ENCODE measurements around the gene GLCCI1.
"Not testable (repeated sequence)": the region's sequence is repeated elsewhere in the genome, so short reads cannot be mapped to it uniquely, and the experiment has no call there.

Gene GLCCI1

DNA sequence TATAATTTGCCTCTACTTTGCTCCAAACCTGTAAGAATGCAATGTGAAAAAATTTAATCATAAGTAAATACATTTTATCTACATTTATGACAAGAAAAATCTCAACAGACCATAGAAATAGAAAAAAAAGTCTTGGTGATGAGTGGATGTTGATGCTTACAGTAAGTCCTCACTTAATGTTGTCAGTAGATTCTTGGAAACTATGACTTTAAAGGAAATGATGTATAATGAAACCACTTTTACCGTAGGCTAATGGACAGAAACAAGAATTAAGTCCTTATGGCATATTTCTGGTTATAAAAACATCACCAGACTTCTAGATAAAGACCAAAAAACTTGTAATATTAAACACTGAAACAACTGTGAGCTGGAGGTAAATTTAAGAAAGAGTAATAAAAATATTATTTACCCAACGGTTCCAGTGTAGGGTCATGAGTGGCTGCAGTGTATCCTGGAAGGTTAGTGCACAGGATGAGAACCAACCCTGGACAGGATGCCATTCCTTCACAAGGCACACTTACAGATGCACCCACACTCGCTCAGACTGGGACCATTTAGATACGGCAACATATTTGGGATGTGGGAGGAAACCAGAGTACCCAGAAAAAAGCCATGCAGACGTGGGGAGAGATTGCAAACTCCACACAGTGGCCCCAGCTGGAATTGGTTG lies 76.3 kb downstream of the GLCCI1 start:
- no peak for DNase-seq (ENCODE audit: low read depth in 4 of 4, low spot score in 1 of 4)

DNA sequence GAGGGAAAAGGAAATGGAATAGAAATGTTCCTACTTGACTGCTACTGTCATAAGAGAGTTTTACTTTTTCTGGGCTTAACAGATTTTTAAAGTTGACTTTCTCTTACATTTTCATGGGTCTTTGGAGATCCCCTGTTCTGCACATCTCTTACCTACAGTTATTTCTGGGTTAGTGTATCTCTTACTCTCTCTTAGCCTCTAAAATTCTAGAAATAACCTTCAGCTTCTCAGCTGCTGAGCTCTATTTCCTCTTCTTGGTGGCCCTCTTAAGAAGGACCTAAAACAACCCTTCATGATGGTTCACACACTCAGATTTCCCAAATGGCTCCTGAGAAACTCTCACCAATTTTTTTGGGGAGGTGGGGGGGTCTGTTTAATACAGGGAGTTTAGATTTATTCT lies 79.5 kb downstream of the GLCCI1 start:
- DNase-seq (ENCODE audit: low read depth in 4 of 4, low spot score in 1 of 4), result not testable (repeated sequence)

DNA sequence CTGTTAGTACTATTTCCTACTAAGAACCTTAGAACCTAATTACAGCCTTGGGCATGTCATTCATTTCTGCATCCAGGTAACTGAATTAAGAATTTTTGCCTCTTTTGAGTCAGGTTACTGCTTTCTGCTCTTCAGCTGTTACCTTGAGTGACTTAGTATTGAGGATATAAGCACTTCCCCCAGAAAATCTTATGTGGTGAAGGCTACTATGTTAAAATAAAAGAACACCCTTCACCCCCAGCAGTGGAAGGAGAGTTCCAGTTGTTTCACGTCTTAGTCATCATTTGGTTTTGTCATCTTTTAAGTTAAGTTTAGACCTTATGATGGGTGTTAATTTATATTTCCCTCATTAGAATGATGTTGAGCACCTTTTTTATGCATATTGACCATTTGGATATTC lies 82.8 kb downstream of the GLCCI1 start:
- no peak for DNase-seq (ENCODE audit: low read depth in 4 of 4, low spot score in 1 of 4)

DNA sequence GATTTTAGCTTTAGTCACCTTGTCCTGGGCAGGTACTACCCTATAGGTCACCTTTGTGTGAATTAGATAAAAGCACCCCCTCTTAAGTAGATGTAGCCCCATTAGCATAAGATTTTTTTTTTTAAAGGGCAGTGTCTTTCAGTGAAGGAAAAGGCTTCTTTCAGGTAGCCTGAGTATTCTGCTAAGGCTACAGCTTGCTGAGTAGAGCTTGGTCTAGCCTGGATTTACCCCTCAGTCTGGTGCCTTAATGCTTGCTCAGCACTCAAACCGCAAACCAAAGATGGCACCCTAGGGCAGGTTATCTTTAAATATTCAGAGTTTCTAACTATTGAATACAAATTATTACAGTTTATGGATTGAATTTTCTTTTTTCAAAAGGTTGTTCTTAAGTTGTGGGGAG lies 83.4 kb downstream of the GLCCI1 start:
- no peak for DNase-seq (ENCODE audit: low read depth in 4 of 4, low spot score in 1 of 4)

DNA sequence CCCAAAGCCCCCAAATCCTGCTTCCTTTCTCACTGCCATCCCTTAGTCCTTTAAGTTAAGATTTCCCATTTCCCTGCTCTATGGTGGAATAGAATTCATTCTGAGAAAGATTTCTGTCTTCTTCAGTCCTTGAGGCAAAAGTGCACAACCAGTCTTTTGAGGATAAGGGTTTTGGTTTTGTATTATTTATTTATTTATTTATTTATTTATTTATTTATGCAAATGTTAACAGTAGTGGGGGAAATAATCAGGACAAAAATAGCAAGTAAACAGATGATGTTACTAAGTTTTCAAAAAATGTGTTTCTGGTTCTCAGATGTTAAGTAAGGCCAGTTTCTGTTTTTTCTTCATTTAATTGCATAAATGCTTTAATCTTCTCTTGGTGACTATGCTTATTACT lies 84.2 kb downstream of the GLCCI1 start:
- DNase-seq (ENCODE audit: low read depth in 4 of 4, low spot score in 1 of 4), result no peak

DNA sequence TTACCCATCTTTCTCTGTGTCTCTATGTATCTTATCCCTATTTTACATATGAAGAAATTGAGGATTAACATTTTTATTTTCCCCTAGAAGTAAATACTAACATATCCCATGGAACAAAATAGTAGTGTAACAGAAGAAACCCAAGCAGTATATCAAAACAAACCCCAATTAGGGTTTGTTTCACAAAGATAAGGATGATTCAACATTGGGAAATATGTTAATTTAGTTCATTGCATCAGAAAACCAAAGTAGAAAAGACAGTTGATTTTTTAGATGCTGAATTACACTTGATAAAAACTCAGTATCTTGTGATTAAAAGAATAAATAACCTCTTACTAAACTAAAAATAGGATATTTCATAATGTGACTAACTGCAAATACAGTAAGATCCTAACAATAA lies 87.8 kb downstream of the GLCCI1 start:
- DNase-seq (ENCODE audit: low read depth in 4 of 4, low spot score in 1 of 4), result no peak

DNA sequence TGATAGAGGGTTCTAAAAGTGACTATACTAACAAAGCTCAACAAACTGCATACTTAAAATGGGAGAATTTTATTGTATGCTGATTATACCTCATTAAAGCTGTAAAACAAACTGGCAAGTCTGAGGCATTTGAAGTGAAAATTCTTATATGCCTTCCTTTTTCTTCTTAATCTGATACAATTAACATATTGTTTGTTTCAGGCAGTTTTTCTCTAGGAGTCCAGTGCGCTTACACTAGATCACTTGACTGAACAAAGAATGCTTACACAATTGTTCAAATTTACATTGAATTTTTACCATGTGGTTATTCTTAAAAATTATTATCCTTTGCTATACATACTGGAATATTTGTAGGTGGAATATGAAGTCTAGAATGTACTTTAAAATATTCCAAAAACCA lies 89.0 kb downstream of the GLCCI1 start:
- DNase-seq (ENCODE audit: low read depth in 4 of 4, low spot score in 1 of 4), result no peak

DNA sequence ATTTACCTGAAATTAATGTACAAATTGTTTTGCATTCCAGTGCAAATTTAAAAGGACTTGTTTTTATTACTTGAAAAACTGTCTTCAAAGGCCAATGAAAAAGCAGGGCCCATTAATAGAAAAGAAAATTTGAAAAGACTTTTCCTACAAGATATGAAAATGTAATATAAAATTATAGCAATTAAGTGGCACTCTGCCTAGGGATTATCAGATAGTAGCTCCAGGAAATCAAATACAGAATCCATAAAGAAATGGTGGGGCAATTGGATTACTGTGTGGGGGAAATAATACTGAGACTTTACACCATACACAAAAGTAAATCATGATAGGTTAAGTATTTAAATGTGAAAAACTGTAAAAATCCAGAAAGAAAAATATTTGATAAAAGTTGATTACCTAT lies 89.7 kb downstream of the GLCCI1 start:
- DNase-seq (ENCODE audit: low read depth in 4 of 4, low spot score in 1 of 4), result no peak

DNA sequence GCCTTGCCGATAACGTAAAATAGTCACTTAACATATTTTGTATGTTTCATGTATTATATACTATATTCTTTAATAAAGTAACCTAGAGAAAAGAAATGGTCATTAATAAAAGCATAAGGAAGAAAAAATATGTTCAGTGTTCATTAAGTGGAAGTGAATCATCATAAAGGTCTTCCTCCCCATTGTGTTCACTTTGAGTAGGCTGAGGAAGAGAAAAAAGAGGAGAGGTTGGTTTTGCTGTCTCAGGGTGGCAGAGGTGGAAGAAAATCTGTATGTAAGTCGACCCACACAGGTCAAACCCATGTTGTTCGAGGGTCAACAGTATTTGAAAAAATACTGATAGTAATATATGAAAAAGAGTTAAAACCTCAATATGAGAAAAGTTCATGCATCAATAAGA lies 90.3 kb downstream of the GLCCI1 start:
- no peak for DNase-seq (ENCODE audit: low read depth in 4 of 4, low spot score in 1 of 4)

DNA sequence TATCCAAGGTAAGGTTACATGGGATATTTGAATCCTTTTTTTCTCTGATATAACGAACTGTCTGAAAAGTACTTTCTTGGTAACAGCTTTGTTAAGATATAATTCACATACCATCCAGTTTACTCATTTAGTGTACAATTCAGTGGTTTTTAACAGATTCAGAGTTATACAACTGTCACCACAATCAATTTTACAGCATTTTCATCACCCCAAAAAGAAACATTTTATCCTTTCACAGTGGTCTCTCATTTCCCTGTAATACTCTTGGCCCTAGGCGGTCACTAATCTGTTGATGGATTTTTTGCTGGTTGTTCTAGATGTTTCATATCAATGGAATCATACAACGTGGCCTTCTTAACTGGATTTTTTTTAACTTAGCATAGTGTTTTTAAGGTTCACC lies 91.6 kb downstream of the GLCCI1 start:
- no peak for DNase-seq (ENCODE audit: low read depth in 4 of 4, low spot score in 1 of 4)

DNA sequence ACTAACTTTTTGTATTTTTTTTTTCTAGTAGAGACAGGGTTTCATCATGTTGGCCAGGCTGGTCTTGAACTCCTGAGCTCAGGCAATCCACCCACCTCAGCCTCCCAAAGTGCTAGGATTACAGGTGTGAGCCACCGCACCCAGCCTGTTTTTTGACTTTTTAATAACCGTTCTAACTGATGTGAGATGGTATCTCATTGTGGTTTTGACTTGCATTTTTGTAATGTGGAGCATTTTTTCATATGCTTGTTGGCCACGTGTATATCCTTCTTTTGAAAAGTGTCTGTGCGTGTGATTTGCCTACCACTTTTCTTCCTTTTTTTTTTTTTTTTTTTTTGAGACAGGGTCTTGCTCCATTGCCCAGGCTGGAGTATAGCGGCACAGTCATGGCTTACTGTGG lies 94.7 kb downstream of the GLCCI1 start:
- not testable (repeated sequence) for DNase-seq (ENCODE audit: low read depth in 4 of 4, low spot score in 1 of 4)

DNA sequence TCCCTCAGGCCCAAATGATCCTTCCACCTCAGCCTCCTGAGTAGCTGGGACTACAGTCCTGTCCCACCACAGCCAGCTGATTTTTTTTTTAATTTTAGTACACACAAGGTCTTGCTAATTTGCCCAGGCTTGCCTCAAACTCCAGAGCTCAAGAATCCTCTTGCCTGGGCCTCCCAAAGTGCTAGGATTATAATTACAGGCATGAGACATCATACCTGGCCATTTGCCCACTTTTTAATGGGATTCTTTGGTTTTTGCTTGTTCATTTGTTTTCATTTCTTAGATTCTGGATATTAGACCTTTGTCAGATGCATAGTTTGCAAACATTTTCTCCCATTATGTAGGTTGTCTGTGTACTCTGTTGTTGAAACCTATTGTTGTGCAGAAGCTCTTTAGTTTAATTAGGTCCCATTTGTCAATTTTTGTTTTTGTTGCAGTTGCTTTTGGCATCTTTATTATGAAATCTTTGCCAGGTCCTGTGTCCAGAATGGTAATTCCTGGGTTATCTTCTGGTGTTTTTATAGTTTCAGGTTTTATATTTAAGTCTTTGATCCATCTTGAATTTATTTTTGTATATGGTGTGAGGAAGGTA lies 95.2 kb downstream of the GLCCI1 start:
- no peak for DNase-seq (ENCODE audit: low read depth in 4 of 4, low spot score in 1 of 4)

DNA sequence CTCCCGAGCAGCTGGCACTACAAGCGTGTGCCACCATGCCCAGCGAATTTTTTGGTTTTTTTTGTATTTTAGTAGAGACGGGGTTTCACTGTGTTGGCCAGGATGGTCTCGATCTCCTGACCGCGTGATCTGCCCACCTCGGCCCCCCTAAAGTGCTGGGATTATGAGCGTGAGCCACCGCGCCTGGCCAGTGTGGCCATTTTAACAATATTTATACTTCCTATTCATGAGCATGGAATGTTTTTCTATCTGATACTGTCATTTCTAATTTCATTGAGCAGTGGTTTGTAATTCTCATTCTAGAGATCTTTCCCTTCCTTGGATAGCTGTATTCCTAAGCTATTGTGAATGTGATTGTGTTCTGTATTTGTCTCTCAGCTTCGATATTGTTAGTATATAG lies 96.2 kb downstream of the GLCCI1 start:
- DNase-seq (ENCODE audit: low read depth in 4 of 4, low spot score in 1 of 4), result no peak

DNA sequence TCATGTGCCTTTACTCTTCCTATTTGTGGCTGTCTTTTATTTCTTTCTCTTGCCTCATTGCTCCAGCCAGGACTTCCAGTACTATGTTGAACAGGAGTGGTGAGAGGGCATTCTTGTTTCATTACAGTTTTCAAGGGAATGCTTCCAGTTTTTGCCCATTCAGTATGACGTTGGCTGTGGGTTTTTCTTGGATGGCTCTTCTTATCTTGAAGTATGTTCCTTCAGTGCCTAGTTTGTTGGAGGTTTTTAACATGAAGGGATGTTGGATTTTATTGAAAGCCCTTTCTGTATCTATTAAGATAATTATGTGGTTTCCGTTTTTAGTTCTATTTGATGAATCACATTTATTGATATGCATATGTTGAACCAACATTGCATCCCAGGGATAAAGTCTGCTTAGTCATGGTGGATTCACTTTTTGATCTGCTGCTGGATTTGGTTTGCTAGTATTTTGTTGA lies 96.8 kb downstream of the GLCCI1 start:
- DNase-seq (ENCODE audit: low read depth in 4 of 4, low spot score in 1 of 4), result no peak

DNA sequence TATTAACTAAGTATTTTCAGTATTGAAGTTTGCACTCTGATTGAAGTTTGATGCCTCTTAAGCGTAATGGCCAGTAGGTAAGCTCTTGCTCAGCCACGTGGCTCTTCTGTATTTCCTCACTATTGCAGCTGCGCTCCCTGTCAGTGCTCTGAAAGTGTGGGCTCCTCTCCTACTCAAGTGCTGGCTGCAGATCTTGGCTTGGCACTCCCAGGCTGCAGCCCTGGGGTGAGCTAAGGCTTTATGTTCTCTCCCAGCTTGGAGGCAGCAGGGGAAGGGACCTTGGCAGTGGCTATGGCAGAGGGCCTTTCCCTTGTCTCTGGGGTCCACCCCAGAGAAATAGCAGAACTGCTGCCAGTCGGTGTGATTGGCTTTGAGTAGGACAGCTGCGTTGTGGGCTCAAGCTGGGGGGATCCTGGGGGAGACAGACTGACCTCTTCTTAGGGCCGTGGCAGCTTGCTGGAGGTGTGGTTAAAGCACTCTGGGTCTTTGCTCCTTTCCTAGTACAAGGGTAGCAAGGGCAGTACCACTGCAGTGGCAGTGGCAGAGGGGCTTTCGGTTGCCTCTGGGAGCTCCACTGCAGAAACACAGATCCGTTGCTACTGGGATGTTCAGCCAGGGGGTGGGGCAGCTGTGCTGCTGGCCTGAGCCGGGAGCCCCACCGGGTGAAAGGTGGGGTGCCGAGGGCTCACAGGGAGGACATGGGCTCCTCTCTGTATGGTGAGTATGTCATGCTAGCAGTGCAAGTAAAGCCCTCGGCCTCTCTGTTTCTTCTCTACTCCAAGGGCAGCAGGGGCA lies 100.5 kb downstream of the GLCCI1 start:
- no peak for DNase-seq (ENCODE audit: low read depth in 4 of 4, low spot score in 1 of 4)

DNA sequence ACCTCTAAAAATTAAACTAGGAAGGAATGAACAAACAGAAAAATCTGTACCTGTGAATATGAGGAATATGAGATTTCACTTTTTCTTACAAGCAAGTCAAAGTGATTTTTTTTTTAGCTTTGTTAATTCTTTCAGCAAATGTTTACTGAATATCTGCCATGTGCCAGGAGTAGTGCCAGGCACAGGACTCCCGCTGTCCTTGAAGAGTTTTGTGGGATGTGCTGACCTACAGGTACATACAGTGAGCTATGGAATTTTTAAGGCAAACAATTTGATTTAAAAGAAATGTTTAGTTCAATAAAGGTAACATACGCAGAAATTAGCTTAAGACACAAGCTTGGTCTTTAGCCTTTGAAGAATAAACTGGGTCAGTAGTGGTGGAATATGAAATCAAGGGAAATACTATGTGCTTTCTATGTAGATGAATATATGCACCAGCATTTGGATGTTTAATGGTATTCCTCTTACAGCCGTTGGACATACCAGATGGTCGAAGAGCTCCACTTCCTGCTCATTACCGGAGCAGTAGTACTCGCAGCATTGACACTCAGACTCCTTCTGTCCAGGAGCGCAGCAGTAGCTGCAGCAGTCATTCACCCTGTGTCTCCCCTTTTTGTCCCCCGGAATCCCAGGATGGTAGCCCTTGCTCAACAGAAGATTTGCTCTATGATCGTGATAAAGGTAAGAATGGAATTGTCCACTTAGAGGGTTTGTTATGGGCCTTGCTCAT lies 102.0 kb downstream of the GLCCI1 start:
- DNase-seq (ENCODE audit: low read depth in 4 of 4, low spot score in 1 of 4), result no peak

DNA sequence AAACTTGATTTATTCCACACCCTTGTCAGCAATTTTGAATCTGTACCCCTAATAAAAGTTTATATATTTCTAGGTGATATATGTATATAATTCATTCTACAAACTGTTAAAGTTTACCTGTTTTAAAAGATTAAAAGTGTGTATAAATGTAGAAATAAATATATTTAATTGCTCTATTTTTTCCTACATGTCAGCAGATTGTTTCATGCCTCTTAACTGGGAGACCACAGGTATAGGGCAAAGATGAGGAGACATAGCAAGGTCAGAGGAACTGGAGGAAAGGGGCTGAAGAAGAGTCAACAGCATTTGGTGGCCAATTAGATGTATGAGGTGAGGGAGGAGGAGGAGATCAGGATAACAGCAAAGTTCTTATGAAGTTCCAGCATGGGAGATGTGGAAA lies 109.8 kb downstream of the GLCCI1 start:
- DNase-seq (ENCODE audit: low read depth in 4 of 4, low spot score in 1 of 4), result no peak

DNA sequence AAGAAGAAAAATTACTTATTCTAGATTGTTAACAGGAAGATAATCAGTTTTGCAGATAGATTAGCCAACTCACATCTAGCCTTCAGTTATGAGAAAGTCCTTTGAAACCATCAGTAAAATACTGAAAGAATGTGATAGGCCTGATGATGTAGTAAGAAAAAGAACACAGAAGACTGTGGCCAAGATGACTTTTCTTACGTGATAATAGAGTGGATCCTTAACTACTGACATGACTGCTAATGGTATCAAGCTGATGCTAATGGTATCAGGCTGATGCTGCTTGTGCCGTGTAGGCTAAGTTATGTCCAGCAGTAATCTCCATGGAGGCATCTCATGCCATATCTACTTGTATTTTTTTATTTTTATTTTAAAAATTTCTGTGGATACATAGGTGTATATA lies 114.2 kb downstream of the GLCCI1 start:
- DNase-seq (ENCODE audit: low read depth in 4 of 4, low spot score in 1 of 4), result no peak

DNA sequence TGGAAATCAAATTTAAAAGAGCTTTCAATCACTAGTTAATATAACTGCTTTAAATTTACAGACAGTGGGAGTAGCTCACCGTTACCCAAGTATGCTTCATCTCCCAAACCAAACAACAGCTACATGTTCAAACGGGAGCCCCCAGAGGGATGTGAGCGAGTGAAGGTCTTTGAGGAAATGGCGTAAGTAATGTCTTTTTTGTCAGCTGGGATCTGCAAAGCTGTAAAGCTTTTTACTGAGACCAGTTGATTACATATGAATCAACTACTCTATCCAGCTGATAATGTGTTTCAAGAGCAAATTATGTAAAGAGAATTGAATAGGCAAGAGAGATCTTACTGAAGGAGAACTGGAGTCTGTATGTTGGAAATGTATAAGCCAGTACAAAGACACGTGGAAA lies 116.2 kb downstream of the GLCCI1 start:
- DNase-seq (ENCODE audit: low read depth in 4 of 4, low spot score in 1 of 4), result no peak

DNA sequence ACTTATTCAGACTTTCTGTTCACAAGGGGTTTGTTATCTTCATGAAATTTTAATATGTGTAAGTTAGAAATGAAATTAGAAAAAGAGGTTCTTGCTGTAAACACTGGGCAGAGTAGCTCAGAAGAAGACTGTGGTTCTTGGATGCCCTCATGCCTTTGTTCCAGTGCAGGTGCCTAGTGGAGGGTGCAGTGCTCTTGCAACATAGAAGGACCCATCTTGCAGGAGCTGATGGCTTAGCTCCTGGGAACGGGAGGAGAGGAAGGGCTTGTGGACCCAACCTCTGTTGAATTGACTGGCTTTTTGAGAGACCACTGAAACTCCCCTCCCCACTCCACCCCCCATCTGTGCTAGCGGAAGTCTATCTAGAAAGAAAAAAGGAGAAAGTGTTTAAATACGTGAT lies 116.8 kb downstream of the GLCCI1 start:
- no peak for DNase-seq (ENCODE audit: low read depth in 4 of 4, low spot score in 1 of 4)

DNA sequence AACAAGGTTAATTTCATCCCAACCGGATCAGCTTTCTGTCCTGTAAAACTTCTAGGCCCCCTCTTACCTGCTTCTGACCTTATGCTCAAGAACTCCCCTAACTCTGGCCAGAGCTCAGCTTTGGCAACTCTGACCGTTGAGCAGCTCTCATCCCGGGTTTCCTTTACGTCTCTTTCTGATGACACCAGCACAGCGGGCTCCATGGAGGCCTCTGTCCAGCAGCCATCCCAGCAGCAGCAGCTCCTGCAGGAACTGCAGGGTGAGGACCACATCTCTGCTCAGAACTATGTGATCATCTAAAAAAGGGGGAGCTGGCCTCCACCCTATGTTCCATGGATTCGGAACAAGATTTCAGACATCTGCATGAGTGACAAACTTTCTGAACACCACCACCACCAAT lies 117.6 kb downstream of the GLCCI1 start:
- DNase-seq (ENCODE audit: low read depth in 4 of 4, low spot score in 1 of 4), result no peak
